Measurements from ENCODE around the gene ADAD1. TPM values are rescaled to one million over a fixed set of nuclear protein-coding genes. Genes with fewer than 3 reads are reported as not detected.

Gene ADAD1
- total RNA-seq, 4 donors from 2014 or later = not detected

DNA sequence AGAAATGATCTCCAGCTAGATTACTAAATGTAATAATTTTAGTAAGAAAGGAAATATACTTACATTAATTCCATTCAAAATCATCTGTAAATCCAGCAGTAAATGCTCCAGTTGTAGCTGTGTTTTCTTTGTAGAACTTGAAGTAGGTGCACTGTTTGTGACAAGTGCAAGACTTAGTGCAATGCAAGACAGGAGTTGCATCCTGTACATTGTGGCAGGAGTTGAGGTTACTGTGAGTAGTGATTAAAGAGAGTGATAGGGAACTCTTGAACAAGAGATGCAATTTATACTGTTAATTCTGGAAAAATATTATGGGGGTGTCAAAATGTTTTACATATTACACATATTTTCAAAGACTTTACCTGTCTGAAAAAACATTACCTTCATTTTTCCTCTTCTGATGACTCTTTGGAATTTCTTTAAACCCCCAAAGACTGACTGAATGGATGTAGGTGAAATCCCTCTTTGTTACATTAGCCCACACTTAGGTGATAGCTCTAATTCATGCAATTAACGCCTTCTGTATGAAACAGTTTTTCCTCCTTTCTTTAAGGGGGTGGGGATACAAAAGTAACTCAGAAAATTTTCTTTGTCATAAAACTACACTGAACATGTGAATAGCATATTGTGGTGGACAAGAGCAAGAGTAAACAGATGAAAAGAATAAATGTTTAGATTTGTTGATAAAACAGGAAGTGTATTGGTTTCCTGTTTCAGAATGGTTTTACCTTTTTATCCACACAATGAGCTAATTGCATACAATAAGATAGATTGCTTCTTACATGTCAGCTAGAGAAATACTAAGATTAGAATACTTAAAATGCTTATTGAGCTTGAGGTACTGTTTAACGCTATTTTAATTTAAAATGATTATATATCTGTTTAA is 77.7 kb downstream of the ADAD1 start, which contains the start of gene IL2:
Gene IL2 (minus strand): TSS at position 495 of the 886 bp plus-strand sequence. CDS start 285 bp downstream, at position 210.
- peak within 1 kb of the TSS in 1 of 4 donors; percentile 20 for H3K4me3 ChIP-seq
- H3K9me3 ChIP-seq = no peaks in the 10 kb centered on the region
- H3K27me3 ChIP-seq = no peaks in the 10 kb centered on the region
- H3K4me1 ChIP-seq = no peaks in the 10 kb centered on the region
- no peaks in the 10 kb centered on the region for H3K36me3 ChIP-seq
- H3K27ac ChIP-seq = peak within 1 kb of the TSS in 3 of 4 donors; percentile 34 to 51 (median 47)
- TF ChIP-seq POLR2A (IDR thresholded peaks at IDR 0.05) = no peak
- TF ChIP-seq, protein P1, sequence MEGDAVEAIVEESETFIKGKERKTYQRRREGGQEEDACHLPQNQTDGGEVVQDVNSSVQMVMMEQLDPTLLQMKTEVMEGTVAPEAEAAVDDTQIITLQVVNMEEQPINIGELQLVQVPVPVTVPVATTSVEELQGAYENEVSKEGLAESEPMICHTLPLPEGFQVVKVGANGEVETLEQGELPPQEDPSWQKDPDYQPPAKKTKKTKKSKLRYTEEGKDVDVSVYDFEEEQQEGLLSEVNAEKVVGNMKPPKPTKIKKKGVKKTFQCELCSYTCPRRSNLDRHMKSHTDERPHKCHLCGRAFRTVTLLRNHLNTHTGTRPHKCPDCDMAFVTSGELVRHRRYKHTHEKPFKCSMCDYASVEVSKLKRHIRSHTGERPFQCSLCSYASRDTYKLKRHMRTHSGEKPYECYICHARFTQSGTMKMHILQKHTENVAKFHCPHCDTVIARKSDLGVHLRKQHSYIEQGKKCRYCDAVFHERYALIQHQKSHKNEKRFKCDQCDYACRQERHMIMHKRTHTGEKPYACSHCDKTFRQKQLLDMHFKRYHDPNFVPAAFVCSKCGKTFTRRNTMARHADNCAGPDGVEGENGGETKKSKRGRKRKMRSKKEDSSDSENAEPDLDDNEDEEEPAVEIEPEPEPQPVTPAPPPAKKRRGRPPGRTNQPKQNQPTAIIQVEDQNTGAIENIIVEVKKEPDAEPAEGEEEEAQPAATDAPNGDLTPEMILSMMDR (IDR thresholded peaks at IDR 0.05) = no peak
- peak in 1 of 3 donors; percentile 50 for DNase-seq

DNA sequence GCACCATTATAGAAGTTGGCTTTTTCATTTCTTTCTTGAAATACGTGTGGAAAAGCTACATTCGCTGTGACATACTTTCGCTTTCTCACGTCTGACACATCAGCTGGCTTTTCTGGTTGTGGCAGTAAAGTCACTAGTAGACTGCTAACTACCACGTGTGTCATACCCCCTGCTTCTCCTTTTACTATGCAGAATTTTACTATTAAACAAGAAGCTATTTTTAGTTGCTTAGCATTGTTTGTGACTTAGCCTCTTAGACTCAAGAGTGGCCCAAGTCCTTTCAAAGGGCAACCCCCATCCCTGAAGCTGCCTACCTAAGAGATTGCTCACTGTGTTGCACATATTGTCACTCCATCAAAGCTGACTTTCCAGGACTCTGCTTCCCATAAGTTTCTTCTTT is 79.8 kb downstream of the ADAD1 start:
- TF ChIP-seq, protein P1 (IDR thresholded peaks at IDR 0.05) = no peak
- TF ChIP-seq POLR2A (IDR thresholded peaks at IDR 0.05) = no peak

DNA sequence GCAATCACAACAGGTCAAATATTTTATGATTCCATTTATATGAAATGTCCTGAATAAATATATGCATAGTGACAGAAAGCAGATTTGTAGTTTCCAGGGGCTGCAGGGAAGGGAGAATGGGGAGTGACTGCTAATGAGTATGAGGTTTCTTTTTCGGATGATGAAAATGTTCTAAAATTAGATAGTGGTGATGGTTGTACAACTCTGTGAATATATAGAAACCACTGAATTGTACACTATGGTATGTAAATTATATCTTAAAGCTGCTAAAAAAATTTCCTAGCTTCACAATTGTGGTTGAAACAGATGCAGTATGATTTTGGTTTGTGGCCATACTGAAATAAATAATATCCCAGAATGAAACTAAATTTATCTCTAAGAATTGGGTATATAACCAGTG is 90.6 kb downstream of the ADAD1 start:
- H3K4me1 ChIP-seq = no peaks in the 10 kb centered on the region
- TF ChIP-seq POLR2A (IDR thresholded peaks at IDR 0.05) = no peak
- TF ChIP-seq, protein P1 (IDR thresholded peaks at IDR 0.05) = no peak
- H3K4me3 ChIP-seq = no peak overlapping the region
- H3K36me3 ChIP-seq = no peaks in the 10 kb centered on the region
- no peaks in the 10 kb centered on the region for H3K9me3 ChIP-seq
- H3K27ac ChIP-seq = no peak overlapping the region
- H3K27me3 ChIP-seq = no peaks in the 10 kb centered on the region
- DNase-seq = no peak

More for the DNA sequence above, 79.8 kb downstream of the ADAD1 start:
- no peaks in the 10 kb centered on the region for H3K9me3 ChIP-seq
- no peaks in the 10 kb centered on the region for H3K4me1 ChIP-seq
- peak overlapping the region in 3 of 4 donors; percentile 3 to 9 (median 8) for H3K4me3 ChIP-seq
- H3K27me3 ChIP-seq = no peaks in the 10 kb centered on the region
- no peaks in the 10 kb centered on the region for H3K36me3 ChIP-seq
- peak in 1 of 3 donors; percentile 48 for DNase-seq
- H3K27ac ChIP-seq = peak overlapping the region; percentile 33 to 47 (median 38)

DNA sequence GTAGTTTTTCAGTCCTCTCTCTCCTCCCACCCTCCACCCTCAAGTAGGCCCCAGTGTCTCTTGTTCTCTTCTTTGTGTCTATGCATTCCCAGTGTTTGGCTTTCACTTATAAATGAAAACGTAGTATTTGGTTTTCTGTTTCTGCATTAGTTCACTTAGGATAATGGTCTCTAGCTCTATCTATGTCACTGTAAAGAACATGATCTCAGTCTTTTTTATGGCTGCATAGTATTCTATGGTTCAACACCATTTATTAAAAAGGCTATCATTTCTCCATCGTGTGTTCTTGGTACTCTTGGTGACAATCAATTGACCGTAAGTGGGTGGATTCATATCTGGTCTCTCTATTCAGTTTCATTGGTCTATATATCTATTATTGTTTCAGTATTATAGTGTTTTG is 96.4 kb downstream of the ADAD1 start:
- H3K9me3 ChIP-seq = no peaks in the 10 kb centered on the region
- H3K27ac ChIP-seq = no peak overlapping the region
- H3K4me3 ChIP-seq = no peak overlapping the region
- no peaks in the 10 kb centered on the region for H3K27me3 ChIP-seq
- H3K4me1 ChIP-seq = no peaks in the 10 kb centered on the region
- no peaks in the 10 kb centered on the region for H3K36me3 ChIP-seq
- TF ChIP-seq, protein P1 (IDR thresholded peaks at IDR 0.05) = no peak
- no peak for TF ChIP-seq POLR2A (IDR thresholded peaks at IDR 0.05)
- no peak for DNase-seq

DNA sequence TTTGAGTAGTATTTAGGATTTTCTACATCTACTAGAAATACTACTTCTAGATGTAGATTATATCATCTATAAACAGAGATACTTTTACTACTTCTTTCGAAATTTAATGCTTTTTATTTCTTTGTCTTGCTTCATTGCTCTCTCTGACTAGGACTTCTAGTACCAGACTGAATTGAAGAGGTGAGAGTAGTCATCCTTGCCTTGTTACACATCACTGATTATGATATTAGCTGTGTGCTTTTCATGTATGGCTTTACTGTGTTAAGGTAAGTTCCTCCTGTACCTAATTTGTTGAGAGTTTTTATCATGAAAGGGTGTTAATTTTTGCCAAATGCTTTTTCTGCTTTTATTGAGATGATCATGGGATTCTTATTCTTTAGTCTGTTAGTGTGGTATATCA is 97.3 kb downstream of the ADAD1 start:
- Histone ChIP-seq H3K27me3 (no peaks in the 10 kb centered on the region), H3K9me3 (no peaks in the 10 kb centered on the region), H3K4me1 (no peaks in the 10 kb centered on the region), H3K27ac (no peak overlapping the region), H3K36me3 (no peaks in the 10 kb centered on the region), H3K4me3 (no peak overlapping the region)
- no peak for DNase-seq
- TF ChIP-seq POLR2A (IDR thresholded peaks at IDR 0.05) = no peak
- TF ChIP-seq, protein P1 (IDR thresholded peaks at IDR 0.05) = no peak
